Thoracic aorta endothelial cell (primary cell): ENCODE measurements around the gene ZNF717. TPM values are rescaled to one million over a fixed set of nuclear protein-coding genes. Genes with fewer than 3 reads are reported as not detected.

Experiments used
- small RNA-seq: library from RNA; depleted of rRNA; stranded (forward); fragments of <200 nt; gene quantifications from one replicate; pipeline ENCODE3, GENCODE V24; 2012
- total RNA-seq: library from RNA; depleted of rRNA; stranded (reverse); fragments of >200 nt; gene quantifications from 2 replicates; pipeline ENCODE4 v1.2.3, GENCODE V29; 2012

Gene ZNF717
- total RNA-seq, result 12.1 and 12.3 TPM in 2 replicates

DNA sequence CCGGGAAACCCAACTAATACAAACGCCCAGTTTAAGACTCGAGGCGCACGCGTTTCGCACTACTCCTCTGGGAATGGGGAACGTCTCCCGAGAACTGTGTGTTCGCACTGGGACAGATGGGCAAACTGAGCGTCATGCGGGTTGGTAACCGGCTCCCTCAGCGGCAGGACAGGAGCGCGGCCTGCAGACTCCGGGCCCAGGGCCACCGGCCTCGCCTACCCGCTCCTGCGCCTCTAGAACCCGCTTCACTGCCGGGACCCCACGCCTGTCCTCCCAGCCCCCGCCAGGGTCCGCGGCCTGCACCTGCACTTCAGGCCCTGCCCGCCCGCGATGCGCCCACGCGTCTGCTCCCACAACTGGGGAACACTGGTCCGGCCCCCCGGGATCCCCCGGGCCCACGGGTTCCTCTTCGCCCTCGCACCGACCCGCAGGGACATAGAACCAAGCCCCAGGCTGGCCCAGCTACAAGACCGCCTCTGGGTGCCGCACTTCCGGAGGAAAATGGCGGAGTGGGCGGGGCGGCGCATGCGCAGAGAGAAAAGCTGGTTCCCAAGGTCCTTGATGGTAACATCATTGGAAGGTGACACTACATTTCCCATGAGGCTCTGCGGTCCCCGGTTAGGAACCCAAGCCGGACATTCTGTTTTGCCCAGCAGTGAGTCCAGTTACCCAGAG lies at the start of gene ZNF717:
TSS of gene ZNF717 (minus strand) at position 469 of the 675 bp plus-strand sequence. CDS start 2,187 bp downstream, outside the sequence.

Small RNAs within 50 kb of the gene (small RNA-seq; reads per million reads assigned to genes)
- not detected for gene MIR4273

Other genes starting within 250 kb of the ZNF717 start
- gene FRG2C, start 121.2 kb downstream of the ZNF717 start, total RNA-seq, result not detected in 2 replicates